Spinal cord (tissue), 10 donors: Measurements from ENCODE around the gene INHBC. TPM values are rescaled to one million over a fixed set of nuclear protein-coding genes. Genes with fewer than 3 reads are reported as not detected.
"Not testable (repeated sequence)": the region's sequence is repeated elsewhere in the genome, so short reads cannot be mapped to it uniquely, and the experiment has no call there.

Experiments used
- DNase-seq, 6 donors: peaks; one replicate each; pipeline versions ENCODE4 v3.0.0 to v3.0.0-alpha.2; 2013 to 2015; ENCODE audit warnings: low spot score in 6 of 6, low read depth in 4 of 6
- H3K27ac ChIP-seq: one replicate; pipeline ENCODE4 v1.5.1; 2013; ENCODE audit warnings: low read depth, low read length, control low read depth
- H3K27me3 ChIP-seq: one replicate; pipeline ENCODE4 v1.6.1; 2013; ENCODE audit warnings: low read length; ENCODE audit not compliant: control insufficient read depth, insufficient read depth
- H3K36me3 ChIP-seq: one replicate; pipeline ENCODE4 v1.6.1; 2013; ENCODE audit warnings: low read length; ENCODE audit not compliant: control insufficient read depth, insufficient read depth
- H3K4me1 ChIP-seq: one replicate; pipeline ENCODE4 v1.6.1; 2013; ENCODE audit warnings: low read length; ENCODE audit not compliant: control insufficient read depth, insufficient read depth
- H3K4me3 ChIP-seq: one replicate; pipeline ENCODE4 v1.5.1; 2013; ENCODE audit warnings: low read depth, low read length, control low read depth
- H3K9me3 ChIP-seq: one replicate; pipeline ENCODE4 v1.6.1; 2013; ENCODE audit warnings: low read length; ENCODE audit not compliant: control insufficient read depth, insufficient read depth
- WGBS: methylation state at CpG from one replicate; pipeline ENCODE4 v1.1.5; 2013; ENCODE audit warnings: missing lambda C conversion rate; ENCODE audit not compliant: insufficient coverage; 5-methylcytosine and 5-hydroxymethylcytosine counted together
- polyA plus RNA-seq, 2 donors: library from polyadenylated mRNA; unstranded; fragments of 120-200 nt; gene quantifications; one replicate each; pipeline ENCODE4 v1.2.1, GENCODE V29; 2013; ENCODE audit not compliant: insufficient read length in 2 of 2
- total RNA-seq, 2 donors: library from RNA; depleted of rRNA in 1 of 2; stranded (reverse); fragments of 120-200 nt in 1 of 2; fragments of >200 nt in 1 of 2; gene quantifications; one replicate each; pipeline versions ENCODE4 v1.2.3 to v1.2.4, GENCODE V29; 2013 to 2014
- donor health status: healthy.

Gene INHBC
- total and polyA plus RNA-seq, 4 donors = 0.13 to 0.15 TPM; not detected in 2

DNA sequence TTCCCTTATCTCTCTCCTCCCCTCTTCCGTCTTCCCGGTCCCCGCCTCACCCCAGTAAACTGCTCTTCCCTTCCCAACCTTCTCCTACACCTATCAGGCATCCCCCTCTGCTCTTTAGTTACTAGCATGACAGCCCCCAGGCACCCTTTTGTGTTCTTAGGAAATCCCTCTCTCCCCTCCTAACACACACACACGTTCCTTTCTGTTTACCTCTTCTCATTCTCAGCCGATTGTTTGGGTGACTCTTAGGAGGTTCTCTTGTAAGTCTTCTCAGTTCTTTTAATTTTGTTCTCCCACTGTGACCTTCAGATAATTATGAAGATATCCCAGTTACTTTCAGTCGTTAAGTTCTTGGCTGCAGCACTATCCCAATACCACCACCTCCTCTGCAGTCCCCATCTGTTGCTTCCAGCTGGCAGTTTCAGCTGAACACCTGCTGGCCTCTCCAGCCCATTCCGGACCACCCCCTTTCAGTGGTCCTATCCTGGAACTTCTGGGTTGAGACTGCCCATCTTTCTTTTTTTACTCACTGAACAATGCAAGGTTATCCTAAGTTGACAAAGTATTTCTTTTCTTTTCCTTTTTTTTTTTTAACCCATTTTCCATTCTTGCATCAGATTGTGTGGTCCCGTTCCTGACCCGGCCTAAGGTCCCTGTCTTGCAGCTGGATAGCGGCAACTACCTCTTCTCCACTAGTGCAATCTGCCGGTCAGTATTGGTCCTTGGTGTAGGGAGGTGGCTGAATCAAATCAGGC is 54.0 kb downstream of the INHBC start:
- Histone ChIP-seq H3K4me1 (peaks cover 16% of the 10 kb centered on the region), H3K27ac (peak overlapping the region; percentile 69), H3K27me3 (no peaks in the 10 kb centered on the region), H3K36me3 (peaks cover 21% of the 10 kb centered on the region), H3K4me3 (peak overlapping the region; percentile 92), H3K9me3 (no peaks in the 10 kb centered on the region)
- no peak for DNase-seq
- 0% methylated on average over 5 of the region's 11 CpGs for WGBS

GRCh38 chr12:57489157-57489641 is 54.6 kb downstream of the INHBC start:
- WGBS = 98% methylated on average over 4 of the region's 5 CpGs

DNA sequence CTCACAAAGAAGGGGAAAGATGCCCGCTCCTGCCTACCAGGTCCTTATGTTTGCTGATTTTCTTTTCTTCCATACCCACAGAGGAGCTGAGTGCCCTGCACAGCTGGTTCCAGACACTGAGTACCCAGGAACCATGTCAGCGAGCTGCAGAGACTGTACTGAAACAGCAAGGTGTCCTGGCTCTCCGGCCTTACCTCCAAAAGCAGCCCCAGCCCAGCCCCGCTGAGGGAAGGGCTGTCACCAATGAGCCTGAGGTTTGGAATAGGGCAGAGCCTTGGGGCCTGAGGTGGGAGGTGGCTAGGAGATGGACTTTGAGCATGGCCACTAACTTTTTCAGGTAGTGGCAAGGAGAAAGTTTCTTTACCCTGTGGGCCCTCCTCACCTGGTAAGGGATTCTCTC is 55.5 kb downstream of the INHBC start:
- Histone ChIP-seq H3K27ac (no peak overlapping the region), H3K9me3 (no peaks in the 10 kb centered on the region), H3K4me3 (no peak overlapping the region), H3K4me1 (peaks cover 16% of the 10 kb centered on the region), H3K36me3 (peaks cover 24% of the 10 kb centered on the region), H3K27me3 (no peaks in the 10 kb centered on the region)
- whole genome bisulfite sequencing = 100% methylated on average over 3 of the region's 4 CpGs
- no peak for DNase-seq

More at GRCh38 chr12:57489157-57489641, 54.6 kb downstream of the INHBC start:
- Histone ChIP-seq H3K27ac (no peak overlapping the region), H3K4me3 (peak overlapping the region; percentile 92), H3K27me3 (no peaks in the 10 kb centered on the region), H3K4me1 (peaks cover 16% of the 10 kb centered on the region), H3K36me3 (peaks cover 21% of the 10 kb centered on the region), H3K9me3 (no peaks in the 10 kb centered on the region)
- DNase-seq = no peak

DNA sequence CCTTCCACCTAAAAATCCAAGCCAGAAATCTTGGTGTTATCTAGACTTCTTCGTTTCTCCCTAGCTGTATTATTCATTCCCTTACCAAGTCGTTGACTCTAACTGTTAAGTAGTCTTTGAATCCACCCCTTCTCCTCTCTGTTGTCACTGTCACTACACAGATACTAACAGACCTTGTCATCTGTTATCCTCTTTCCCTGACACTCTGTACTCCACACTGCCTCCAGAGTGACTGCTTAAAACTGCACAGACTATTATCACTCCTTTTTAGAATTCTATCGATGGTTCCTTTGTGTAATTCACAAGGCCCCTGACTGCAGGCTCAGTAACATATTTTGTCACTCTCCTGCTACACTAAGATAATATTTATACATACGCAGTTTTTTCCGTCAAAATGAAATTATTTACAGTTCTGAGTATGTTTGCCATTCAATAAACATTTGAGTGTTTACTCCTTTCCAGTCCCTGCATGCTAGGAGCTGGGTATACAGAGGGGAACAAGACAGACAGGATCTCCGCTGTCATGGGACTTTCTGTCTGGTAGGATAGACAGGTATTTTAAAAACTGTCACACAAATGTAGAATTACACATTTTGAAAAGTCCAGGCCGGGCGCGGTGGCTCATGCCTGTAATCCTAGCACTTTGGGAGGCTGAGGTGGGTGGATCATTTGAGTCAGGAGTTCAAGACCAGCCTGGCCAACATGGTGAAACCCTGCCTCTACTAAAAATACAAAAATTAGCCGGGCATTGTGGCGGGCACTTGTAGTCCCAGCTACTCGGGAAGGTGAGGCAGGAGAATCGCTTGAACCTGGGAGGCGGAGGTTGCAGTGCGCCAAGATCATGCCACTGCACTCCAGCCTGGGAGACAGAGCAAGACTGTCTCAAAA is 57.1 kb downstream of the INHBC start:
- Histone ChIP-seq H3K4me3 (no peak overlapping the region), H3K4me1 (peaks cover 16% of the 10 kb centered on the region), H3K36me3 (peaks cover 40% of the 10 kb centered on the region), H3K9me3 (no peaks in the 10 kb centered on the region), H3K27me3 (no peaks in the 10 kb centered on the region), H3K27ac (no peak overlapping the region)
- peak in 1 of 6 donors; percentile 10 for DNase-seq
- 90% methylated on average over 8 of the region's 15 CpGs for WGBS

DNA sequence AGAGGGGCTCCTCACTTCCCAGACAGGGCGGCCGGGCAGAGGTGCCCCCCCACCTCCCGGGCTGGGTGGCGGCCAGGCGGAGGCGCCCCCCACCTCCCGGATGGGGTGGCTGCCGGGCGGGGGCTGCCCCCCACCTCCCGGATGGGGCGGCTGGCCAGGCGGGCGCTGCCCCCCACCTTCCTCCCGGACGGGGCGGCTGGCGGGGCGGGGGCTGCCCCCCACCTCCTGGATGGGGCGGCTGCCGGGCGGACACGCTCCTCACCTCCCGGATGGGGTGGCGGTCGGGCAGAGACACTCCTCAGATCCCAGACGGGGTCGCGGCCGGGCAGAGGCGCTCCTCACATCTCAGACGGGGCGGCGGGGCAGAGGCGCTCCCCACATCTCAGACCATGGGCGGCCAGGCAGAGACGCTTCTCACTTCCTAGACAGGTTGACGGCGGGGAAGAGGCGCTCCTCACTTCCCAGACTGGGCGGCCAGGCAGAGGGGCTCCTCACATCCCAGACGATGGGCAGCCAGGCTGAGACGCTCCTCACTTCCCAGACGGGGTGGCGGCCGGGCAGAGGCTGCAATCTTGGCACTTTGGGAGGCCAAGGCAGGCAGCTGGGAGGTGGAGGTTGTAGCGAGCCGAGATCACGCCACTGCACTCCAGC is 60.6 kb downstream of the INHBC start:
- not testable (repeated sequence) for H3K27ac ChIP-seq, DNase-seq, H3K9me3 ChIP-seq, H3K27me3 ChIP-seq, H3K4me1 ChIP-seq, H3K4me3 ChIP-seq
- H3K36me3 ChIP-seq = peaks cover 56% of the 10 kb centered on the region
- WGBS = 95% methylated on average over 25 of the region's 48 CpGs

GRCh38 chr12:57496822-57497221 is 62.2 kb downstream of the INHBC start:
- no peak for DNase-seq
- Histone ChIP-seq H3K4me1 (no peaks in the 10 kb centered on the region), H3K36me3 (peaks cover 62% of the 10 kb centered on the region)

DNA sequence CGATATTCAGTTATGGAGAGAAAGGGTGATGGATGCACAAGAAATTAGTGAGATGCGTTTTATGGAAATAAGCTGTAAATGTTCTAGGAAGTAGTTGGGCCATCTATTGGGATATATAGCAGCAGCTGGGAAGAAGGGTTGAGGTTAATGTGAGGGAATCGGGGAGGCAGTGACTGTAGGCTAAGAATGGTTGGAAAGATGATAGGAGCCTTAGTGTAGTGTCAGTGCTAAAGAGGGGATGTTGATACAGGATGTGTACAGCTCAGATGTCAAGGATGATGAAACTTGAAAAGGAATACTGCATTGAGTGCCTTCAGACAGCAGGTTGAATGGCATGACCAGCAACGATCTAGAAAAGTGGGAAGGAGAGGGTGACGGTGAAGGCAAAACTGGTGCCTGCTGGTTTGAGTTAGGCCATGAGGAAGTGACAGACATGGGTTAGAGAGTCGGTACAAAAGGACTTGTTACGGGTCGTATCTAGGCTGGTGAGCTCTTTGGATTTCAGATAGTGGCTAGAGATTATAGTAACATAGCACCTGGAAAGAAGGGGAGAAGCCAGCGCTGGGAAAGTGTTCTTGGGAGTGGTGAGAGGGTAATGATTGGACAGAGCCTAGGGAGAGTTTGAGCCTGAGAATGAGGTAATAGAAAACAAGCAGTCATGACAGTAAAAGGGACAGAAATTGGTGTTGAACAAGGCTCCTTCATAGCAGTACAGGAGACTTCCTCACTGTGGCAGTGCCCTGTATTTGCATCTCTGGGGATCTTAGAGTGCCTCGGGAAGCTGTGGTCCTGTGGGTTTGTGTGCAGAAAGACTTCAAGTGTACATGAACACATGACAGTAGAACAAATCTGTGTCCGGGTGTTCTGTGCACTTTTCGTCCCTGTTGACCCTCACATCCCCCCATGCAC is 62.9 kb downstream of the INHBC start:
- peaks cover 65% of the 10 kb centered on the region for H3K36me3 ChIP-seq

More at GRCh38 chr12:57496822-57497221, 62.2 kb downstream of the INHBC start:
- Histone ChIP-seq H3K4me3 (no peak overlapping the region), H3K27ac (no peak overlapping the region), H3K9me3 (no peaks in the 10 kb centered on the region), H3K27me3 (no peaks in the 10 kb centered on the region)

DNA sequence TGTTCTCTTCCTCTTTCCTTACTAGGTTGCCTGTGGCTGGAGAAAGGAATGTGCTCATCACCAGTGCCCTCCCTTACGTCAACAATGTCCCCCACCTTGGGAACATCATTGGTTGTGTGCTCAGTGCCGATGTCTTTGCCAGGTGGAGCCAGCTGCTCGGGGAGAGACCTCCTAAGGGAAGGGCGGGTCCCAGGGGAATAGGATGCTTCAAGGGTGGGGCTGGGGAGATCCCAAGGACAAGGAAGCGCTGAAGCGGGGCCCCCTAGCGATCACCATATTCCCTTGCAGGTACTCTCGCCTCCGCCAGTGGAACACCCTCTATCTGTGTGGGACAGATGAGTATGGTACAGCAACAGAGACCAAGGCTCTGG is 63.5 kb downstream of the INHBC start:
- WGBS = no CpG with 5 or more reads among the region's 9 CpGs
- Histone ChIP-seq H3K4me3 (no peak overlapping the region), H3K27ac (no peak overlapping the region), H3K4me1 (no peaks in the 10 kb centered on the region), H3K9me3 (no peaks in the 10 kb centered on the region), H3K27me3 (no peaks in the 10 kb centered on the region), H3K36me3 (peaks cover 68% of the 10 kb centered on the region)
- DNase-seq = no peak

More for the DNA sequence above, 62.9 kb downstream of the INHBC start:
- 97% methylated on average over 12 of the region's 12 CpGs for WGBS
- H3K27ac ChIP-seq = no peak overlapping the region
- no peaks in the 10 kb centered on the region for H3K9me3 ChIP-seq
- H3K4me1 ChIP-seq = no peaks in the 10 kb centered on the region
- H3K27me3 ChIP-seq = no peaks in the 10 kb centered on the region
- H3K4me3 ChIP-seq = no peak overlapping the region
- DNase-seq = no peak

- WGBS = no CpG with 5 or more reads among the region's 4 CpGs
- H3K4me3 ChIP-seq = no peak overlapping the region
- no peaks in the 10 kb centered on the region for H3K9me3 ChIP-seq
- no peak overlapping the region for H3K27ac ChIP-seq
- peaks cover 72% of the 10 kb centered on the region for H3K36me3 ChIP-seq
- H3K4me1 ChIP-seq = no peaks in the 10 kb centered on the region
- no peaks in the 10 kb centered on the region for H3K27me3 ChIP-seq
- no peak for DNase-seq
Measured at GRCh38 chr12:57498571-57498970, 64.0 kb downstream of the INHBC start.
